ENCODE data around the gene AASS. TPM values are rescaled to one million over a fixed set of nuclear protein-coding genes. Genes with fewer than 3 reads are reported as not detected.

The AASS gene
- total RNA-seq, 3 donors from 2014 or later, result 4.1 to 14.1 (median 7.4) TPM

GRCh38 chr7:122092964-122093797 lies 50.9 kb downstream of the AASS start:
- Histone ChIP-seq H3K36me3 (ENCODE audit: low read depth) (no peaks in the 10 kb centered on the region), H3K9me3 (no peaks in the 10 kb centered on the region), H3K4me3 (no peak overlapping the region), H3K4me1 (ENCODE audit: low read depth) (no peaks in the 10 kb centered on the region)
- DNase-seq, result peak in 2 of 3 donors; percentile 42 to 85
- peak; percentile 81 for ATAC-seq
- peak; percentile 77 for TF ChIP-seq CTCF (IDR thresholded peaks at IDR 0.05)
- intact Hi-C loops (cut with DNase I, micrococcal nuclease), result loop anchor here in 1 of 2 donors (10.0 kb wide), 1 partner anchor 432 kb away; no protein-coding TSS in a partner anchor

- Histone ChIP-seq H3K4me1 (ENCODE audit: low read depth) (no peaks in the 10 kb centered on the region), H3K36me3 (ENCODE audit: low read depth) (no peaks in the 10 kb centered on the region), H3K4me3 (no peak overlapping the region), H3K9me3 (no peaks in the 10 kb centered on the region)
- ATAC-seq (no peak), DNase-seq (no peak)
- TF ChIP-seq CTCF (IDR thresholded peaks at IDR 0.05), result no peak
- intact Hi-C loops (cut with DNase I, micrococcal nuclease), result no loop called here
These were observed 61.4 kb downstream of the AASS start for GRCh38 chr7:122082670-122083069.

GRCh38 chr7:122082160-122082559 lies 61.9 kb downstream of the AASS start:
- no peaks in the 10 kb centered on the region for H3K36me3 ChIP-seq (ENCODE audit: low read depth)
- TF ChIP-seq CTCF (IDR thresholded peaks at IDR 0.05), result no peak
- H3K9me3 ChIP-seq, result no peaks in the 10 kb centered on the region
- no peak overlapping the region for H3K4me3 ChIP-seq
- intact Hi-C loops (cut with DNase I, micrococcal nuclease), result no loop called here
- H3K4me1 ChIP-seq (ENCODE audit: low read depth), result no peaks in the 10 kb centered on the region
- ATAC-seq (no peak), DNase-seq (no peak)

GRCh38 chr7:122073635-122074034 lies 70.4 kb downstream of the AASS start:
- ATAC-seq, result no peak
- no peaks in the 10 kb centered on the region for H3K4me1 ChIP-seq (ENCODE audit: low read depth)
- intact Hi-C loops (cut with DNase I, micrococcal nuclease), result no loop called here
- DNase-seq, result no peak
- no peak overlapping the region for H3K4me3 ChIP-seq
- no peaks in the 10 kb centered on the region for H3K36me3 ChIP-seq (ENCODE audit: low read depth)
- no peaks in the 10 kb centered on the region for H3K9me3 ChIP-seq
- no peak for TF ChIP-seq CTCF (IDR thresholded peaks at IDR 0.05)

- no peaks in the 10 kb centered on the region for H3K4me1 ChIP-seq (ENCODE audit: low read depth)
- H3K9me3 ChIP-seq, result no peaks in the 10 kb centered on the region
- intact Hi-C loops (cut with DNase I, micrococcal nuclease), result no loop called here
These were observed 71.0 kb downstream of the AASS start for GRCh38 chr7:122072924-122073599.

More at GRCh38 chr7:122072924-122073599, 71.0 kb downstream of the AASS start:
- H3K36me3 ChIP-seq (ENCODE audit: low read depth), result no peaks in the 10 kb centered on the region
- ATAC-seq, result no peak
- DNase-seq, result no peak
- no peak overlapping the region for H3K4me3 ChIP-seq
- no peak for TF ChIP-seq CTCF (IDR thresholded peaks at IDR 0.05)
